Right atrium auricular region (tissue), 2 donors: ENCODE results near the gene HOXA10. TPM values are rescaled to one million over a fixed set of nuclear protein-coding genes. Genes with fewer than 3 reads are reported as not detected.

Experiments
- DNase-seq: peaks from one replicate; pipeline ENCODE4 v3.0.0-alpha.2; 2019; ENCODE audit warnings: low spot score
- H3K27ac ChIP-seq, 2 donors: fragments of 200-600 bp; sonication (generic); 1 replicate in 1 of 2; 2 replicates in 1 of 2; pipeline ENCODE4 v1.5.1; 2016 to 2019
- H3K27me3 ChIP-seq, 2 donors: fragments of 200-600 bp; sonication (generic); one replicate each; pipeline versions ENCODE4 v1.5.1 to v1.6.0; 2017 to 2019
- H3K36me3 ChIP-seq: fragments of 200-600 bp; sonication (generic); one replicate; pipeline ENCODE4 v1.5.1; 2016
- H3K4me1 ChIP-seq, 2 donors: fragments of 200-600 bp; sonication (generic); one replicate each; pipeline versions ENCODE4 v1.5.1 to v1.6.0; 2017 to 2019
- H3K4me3 ChIP-seq, 2 donors: fragments of 200-600 bp; sonication (generic); 1 replicate in 1 of 2; 2 replicates in 1 of 2; pipeline ENCODE4 v1.5.1; 2017 to 2019; ENCODE audit warnings: mild to moderate bottlenecking in 1 of 2, moderate library complexity in 1 of 2
- H3K9me3 ChIP-seq, 2 donors: fragments of 200-600 bp; sonication (generic); one replicate each; pipeline ENCODE4 v1.5.1; 2019
- total RNA-seq, 2 donors: library from RNA; depleted of rRNA; stranded (reverse); fragments of >200 nt; gene quantifications; one replicate each; pipeline ENCODE4 v1.1.0, GENCODE V29; 2016
- TF ChIP-seq, protein P1 (sequence below), 2 donors: fragments of 200-600 bp; sonication (generic); IDR thresholded peaks; one replicate each; pipeline ENCODE4 v1.5.1; 2019; ENCODE audit warnings: antibody characterized with exemption in 2 of 2

HOXA10 gene
- total RNA-seq, 2 donors from 2014 or later = not detected

DNA sequence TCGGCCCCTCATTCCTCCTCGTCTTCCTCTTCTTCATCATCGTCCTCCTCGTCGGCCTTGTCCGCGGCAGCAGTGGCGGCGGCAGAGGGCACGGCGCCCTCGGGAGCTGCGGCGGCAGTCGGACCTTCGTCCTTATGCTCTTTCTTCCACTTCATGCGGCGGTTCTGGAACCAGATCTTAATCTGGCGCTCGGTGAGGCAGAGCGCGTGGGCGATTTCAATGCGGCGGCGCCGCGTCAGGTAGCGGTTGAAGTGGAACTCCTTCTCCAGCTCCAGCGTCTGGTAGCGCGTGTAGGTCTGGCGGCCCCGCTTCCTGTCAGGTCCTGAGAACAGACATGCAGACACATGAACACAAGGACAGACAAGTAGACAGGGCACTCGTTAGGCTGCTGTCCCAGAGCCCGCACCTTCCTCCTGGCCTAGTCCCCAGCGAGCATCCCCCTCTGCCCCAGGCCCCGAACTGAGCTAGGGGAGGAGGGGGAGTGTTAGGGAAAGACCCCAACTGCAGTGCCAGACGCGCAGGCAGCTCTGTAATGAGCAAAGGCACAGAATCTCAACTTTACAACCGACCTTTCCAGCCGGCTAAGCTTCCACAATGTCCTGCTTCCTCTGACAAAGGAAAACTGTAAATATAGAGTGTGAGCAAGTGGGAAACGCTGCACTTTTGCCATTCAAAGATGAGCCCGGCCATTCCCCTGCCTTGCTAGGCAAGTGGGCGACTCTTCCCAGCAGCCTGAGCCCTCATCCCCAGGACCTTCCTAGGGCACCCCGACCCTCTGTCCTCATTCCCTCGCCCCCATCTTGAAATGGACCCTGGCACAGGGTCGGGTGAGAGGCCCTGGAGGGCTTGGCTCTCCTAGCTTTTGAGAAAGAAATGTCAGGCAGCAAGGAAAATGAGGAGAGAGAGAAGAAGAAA is 19.0 kb downstream of the HOXA10 start:
- Histone ChIP-seq H3K27ac (no peak overlapping the region), H3K4me1 (peaks cover 0 to 57% of the 10 kb centered on the region in 2 donors)

DNA sequence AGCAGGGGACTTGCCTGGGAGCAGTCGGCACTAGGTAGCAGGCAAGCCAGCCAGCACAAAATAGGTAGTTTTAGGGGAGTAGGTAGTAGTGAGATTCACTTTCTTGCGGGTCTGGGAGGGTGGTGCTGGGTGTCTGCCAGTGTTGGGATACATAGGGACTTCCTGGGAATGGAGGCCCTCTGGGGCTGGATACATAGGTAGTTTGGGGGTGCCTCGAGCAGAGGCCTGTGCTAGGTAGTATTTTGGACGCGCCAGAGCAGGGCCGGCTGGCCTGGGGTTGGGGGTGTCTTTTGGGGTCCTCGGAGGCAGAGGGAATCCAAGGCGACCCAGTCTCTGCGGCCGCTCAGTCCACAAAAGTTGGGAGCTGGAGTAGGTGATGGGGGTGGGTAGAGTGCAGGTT is 19.8 kb downstream of the HOXA10 start:
- H3K4me3 ChIP-seq = no peak overlapping the region
- H3K27ac ChIP-seq = no peak overlapping the region
- DNase-seq = no peak
- TF ChIP-seq, protein P1, sequence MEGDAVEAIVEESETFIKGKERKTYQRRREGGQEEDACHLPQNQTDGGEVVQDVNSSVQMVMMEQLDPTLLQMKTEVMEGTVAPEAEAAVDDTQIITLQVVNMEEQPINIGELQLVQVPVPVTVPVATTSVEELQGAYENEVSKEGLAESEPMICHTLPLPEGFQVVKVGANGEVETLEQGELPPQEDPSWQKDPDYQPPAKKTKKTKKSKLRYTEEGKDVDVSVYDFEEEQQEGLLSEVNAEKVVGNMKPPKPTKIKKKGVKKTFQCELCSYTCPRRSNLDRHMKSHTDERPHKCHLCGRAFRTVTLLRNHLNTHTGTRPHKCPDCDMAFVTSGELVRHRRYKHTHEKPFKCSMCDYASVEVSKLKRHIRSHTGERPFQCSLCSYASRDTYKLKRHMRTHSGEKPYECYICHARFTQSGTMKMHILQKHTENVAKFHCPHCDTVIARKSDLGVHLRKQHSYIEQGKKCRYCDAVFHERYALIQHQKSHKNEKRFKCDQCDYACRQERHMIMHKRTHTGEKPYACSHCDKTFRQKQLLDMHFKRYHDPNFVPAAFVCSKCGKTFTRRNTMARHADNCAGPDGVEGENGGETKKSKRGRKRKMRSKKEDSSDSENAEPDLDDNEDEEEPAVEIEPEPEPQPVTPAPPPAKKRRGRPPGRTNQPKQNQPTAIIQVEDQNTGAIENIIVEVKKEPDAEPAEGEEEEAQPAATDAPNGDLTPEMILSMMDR (IDR thresholded peaks at IDR 0.05) = no peak
- H3K27me3 ChIP-seq = peaks cover 67 to 90% of the 10 kb centered on the region in 2 donors
- H3K9me3 ChIP-seq = no peaks in the 10 kb centered on the region
- no peaks in the 10 kb centered on the region for H3K36me3 ChIP-seq
- H3K4me1 ChIP-seq = peaks cover 0 to 55% of the 10 kb centered on the region in 2 donors

More for the DNA sequence above, 19.0 kb downstream of the HOXA10 start:
- H3K4me3 ChIP-seq = no peak overlapping the region
- TF ChIP-seq, protein P1 (IDR thresholded peaks at IDR 0.05) = no peak
- no peak for DNase-seq
- no peaks in the 10 kb centered on the region for H3K36me3 ChIP-seq
- H3K9me3 ChIP-seq = no peaks in the 10 kb centered on the region
- peaks cover 66 to 92% of the 10 kb centered on the region in 2 donors for H3K27me3 ChIP-seq

DNA sequence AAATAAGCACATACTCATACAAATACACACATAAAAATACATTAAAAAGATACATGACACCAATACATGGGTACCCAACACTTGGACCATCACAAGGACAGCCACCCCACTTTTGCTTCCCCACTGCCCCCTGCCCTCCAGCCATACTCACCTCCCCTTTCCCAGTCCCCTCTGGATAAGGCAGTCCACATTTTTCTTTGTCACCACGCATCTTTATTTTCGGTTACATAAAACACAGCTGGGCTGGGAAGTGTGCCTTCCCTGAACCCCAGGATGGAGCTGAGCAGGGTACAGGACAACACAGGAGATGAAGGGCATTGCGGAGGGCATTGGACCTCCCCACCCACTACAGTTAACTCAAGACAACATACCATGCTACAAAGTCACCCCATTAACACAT is 20.6 kb downstream of the HOXA10 start:
- Histone ChIP-seq H3K36me3 (no peaks in the 10 kb centered on the region), H3K27me3 (peaks cover 72 to 90% of the 10 kb centered on the region in 2 donors), H3K4me3 (no peak overlapping the region), H3K9me3 (no peaks in the 10 kb centered on the region), H3K4me1 (peaks cover 0 to 52% of the 10 kb centered on the region in 2 donors), H3K27ac (no peak overlapping the region)
- TF ChIP-seq, protein P1 (IDR thresholded peaks at IDR 0.05) = no peak
- DNase-seq = no peak

DNA sequence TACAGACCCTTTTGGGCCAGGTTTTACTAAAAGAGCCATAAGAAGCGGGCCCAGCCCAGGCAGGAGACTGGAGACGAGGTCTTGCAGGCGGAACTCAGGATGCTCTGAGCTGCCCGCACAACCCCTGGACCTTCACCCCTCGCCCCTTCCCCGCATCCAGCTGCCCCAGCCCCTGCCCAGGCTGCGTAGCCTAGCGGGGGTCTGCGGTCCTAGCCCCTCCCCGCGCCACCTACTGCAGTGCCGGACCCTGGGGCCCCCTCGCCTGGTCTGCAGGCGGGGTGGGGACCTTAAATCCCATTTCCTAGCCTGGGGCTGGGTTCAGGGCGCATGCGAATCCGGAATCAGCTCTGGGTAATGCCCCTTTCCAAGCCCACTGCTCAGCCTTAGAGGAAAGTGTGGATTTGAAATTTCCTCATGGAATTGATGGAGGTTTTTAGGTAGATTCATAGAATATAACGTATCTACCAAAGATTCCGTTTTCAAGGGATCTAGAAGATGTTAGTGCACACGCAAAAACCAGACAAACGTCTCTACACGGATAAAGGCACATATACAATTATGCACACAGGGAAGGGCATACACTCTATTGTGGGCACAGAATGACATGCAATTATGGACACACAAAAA is 21.2 kb downstream of the HOXA10 start:
- no peaks in the 10 kb centered on the region for H3K36me3 ChIP-seq
- no peak for DNase-seq
- H3K27ac ChIP-seq = no peak overlapping the region
- no peaks in the 10 kb centered on the region for H3K9me3 ChIP-seq
- peaks cover 0 to 58% of the 10 kb centered on the region in 2 donors for H3K4me1 ChIP-seq
- H3K4me3 ChIP-seq = peak overlapping the region in 1 of 2 donors; percentile 6
- H3K27me3 ChIP-seq = peaks cover 66 to 91% of the 10 kb centered on the region in 2 donors
- TF ChIP-seq, protein P1 (IDR thresholded peaks at IDR 0.05) = no peak

DNA sequence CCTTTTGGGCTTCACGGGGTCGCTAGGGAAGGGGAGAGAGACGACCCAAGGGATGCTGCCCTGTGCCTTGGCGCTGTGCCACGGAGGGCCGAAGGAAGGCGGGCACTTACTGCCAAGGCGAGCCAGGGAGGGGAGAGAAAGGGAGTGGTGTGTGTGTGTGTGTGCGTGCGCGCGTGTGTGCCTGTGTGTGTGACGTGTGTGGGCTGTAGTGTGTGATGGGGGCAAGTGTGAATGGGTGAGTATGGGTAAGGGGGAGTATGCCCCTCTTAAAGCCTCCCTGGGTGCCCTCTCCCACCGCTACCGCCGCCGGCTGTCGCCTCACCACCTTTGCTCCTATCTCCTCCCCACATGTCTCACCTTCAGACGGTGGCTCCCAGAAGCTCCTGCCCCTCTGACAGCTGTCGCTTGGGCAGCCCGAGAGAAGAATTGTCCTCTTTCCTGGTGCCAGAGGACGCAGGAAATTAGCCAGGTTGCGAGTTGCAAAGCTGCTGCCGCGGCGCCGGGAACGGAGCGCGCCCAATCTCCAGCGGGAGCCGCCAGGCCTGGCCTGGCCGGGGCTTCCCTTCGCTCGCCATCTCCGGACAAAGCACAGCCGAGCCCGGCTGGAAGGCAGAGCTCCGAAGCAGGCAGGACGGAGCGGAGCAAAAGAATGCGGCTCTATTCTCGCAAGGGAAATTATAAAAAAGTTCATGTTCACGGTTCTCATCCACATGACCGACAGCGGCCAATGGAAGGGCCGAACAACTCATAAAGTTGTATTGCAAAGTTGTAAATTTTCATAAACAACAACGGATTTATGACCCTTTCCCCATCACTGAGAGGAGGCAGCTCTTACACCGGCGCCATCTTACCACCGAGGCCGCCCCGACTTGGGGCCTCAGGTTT is 21.9 kb downstream of the HOXA10 start, which contains the start of gene HOXA3:
TSS of gene HOXA3 (minus strand) at position 653 of the 885 bp plus-strand sequence. CDS start 41,943 bp downstream, outside the sequence.
- Histone ChIP-seq H3K27ac (no peak within 1 kb of the TSS), H3K4me1 (peaks cover 0 to 66% of the 10 kb centered on the region in 2 donors), H3K36me3 (no peaks in the 10 kb centered on the region), H3K4me3 (peak within 1 kb of the TSS in 1 of 2 donors; percentile 30), H3K27me3 (peaks cover 64 to 96% of the 10 kb centered on the region in 2 donors), H3K9me3 (no peaks in the 10 kb centered on the region)
- TF ChIP-seq, protein P1 (IDR thresholded peaks at IDR 0.05) = no peak
- no peak for DNase-seq
